Measurements from ENCODE around the gene ANTKMT. TPM values are rescaled to one million over a fixed set of nuclear protein-coding genes. Genes with fewer than 3 reads are reported as not detected.

Gene ANTKMT, protein sequence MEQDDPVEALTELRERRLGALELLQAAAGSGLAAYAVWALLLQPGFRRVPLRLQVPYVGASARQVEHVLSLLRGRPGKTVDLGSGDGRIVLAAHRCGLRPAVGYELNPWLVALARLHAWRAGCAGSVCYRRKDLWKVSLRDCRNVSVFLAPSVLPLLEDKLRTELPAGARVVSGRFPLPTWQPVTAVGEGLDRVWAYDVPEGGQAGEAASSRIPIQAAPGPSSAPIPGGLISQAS
- total RNA-seq (10 to 100 TPM; 14.0 to 17.6 TPM), polyA plus RNA-seq (10 to 100 TPM; 21.8 to 29.7 TPM)

DNA sequence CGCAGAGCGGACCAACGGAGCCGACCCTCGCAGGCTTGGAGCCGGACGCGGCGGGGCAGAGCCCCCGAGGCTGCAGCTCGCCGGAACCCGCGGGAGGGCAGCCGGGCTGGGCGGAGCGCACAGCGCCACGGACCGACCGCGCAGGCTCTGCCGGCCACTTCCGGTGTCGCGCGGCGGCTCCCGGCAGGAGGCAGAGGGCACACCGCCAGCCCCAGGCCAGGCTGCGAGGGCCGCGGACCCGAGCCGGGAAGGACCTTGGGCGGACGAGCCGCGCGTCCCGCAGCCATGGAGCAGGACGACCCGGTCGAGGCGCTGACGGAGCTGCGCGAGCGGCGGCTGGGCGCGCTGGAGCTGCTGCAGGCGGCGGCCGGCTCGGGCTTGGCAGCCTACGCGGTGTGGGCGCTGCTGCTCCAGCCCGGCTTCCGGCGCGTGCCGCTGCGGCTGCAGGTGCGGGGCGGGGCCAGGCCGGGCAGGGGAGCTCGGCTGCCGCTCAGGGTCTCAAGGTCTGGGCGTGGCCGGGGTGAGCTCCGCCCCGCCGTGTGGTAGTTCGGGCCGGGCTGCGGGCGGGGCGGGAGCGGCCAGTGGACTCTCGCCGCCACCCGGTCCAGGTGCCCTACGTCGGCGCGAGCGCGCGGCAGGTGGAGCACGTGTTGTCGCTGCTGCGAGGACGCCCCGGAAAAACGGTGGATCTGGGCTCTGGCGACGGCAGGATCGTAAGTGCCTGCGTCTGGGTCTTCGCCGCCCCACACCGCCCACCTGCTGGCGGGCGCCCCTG lies at the start of gene ANTKMT:
Gene ANTKMT (plus strand): TSS at position 157 of the 775 bp plus-strand sequence. CDS start 129 bp downstream, at position 286.
- Histone ChIP-seq H3K27ac (ENCODE audit: low read depth in 1 of 2, low read length in 2 of 2) (peak within 1 kb of the TSS; percentile 53 to 84), H3K4me3 (ENCODE audit: low read depth in 1 of 3, low read length in 3 of 3) (peak within 1 kb of the TSS; percentile 73 to 86 (median 82)), H3K36me3 (ENCODE audit: control insufficient read depth in 4 of 4, insufficient read depth in 3 of 4, low read depth in 1 of 4, low read length in 3 of 4) (peaks cover 0 to 2% (median 0%) of the 10 kb centered on the region in 4 donors), H3K27me3 (ENCODE audit: control insufficient read depth in 4 of 4, insufficient read depth in 4 of 4, low read length in 3 of 4) (no peaks in the 10 kb centered on the region), H3K9ac (ENCODE audit: low read depth in 1 of 2, low read length in 2 of 2) (peak within 1 kb of the TSS in 1 of 2 donors; percentile 87), H3K4me1 (ENCODE audit: control insufficient read depth in 4 of 4, insufficient read depth in 4 of 4, low read length in 3 of 4) (peaks cover 15 to 33% (median 25%) of the 10 kb centered on the region in 4 donors), H3K9me3 (ENCODE audit: control insufficient read depth in 4 of 4, low read length in 3 of 4) (no peaks in the 10 kb centered on the region)
- TF ChIP-seq, protein P1, sequence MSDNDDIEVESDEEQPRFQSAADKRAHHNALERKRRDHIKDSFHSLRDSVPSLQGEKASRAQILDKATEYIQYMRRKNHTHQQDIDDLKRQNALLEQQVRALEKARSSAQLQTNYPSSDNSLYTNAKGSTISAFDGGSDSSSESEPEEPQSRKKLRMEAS (IDR thresholded peaks at IDR 0.05) = no peak
- TF ChIP-seq EGR1 (IDR thresholded peaks at IDR 0.05; ENCODE audit: low read depth in 2 of 2) (no peak), GABPA (IDR thresholded peaks at IDR 0.05 in 1 of 2, conservative IDR thresholded peaks at IDR 0.05 in 1 of 2) (peak in 1 of 2 donors; percentile 77)
- peak; percentile 79 for DNase-seq (ENCODE audit: low spot score)
- 11% methylated on average over 106 of the region's 106 CpGs for WGBS

DNA sequence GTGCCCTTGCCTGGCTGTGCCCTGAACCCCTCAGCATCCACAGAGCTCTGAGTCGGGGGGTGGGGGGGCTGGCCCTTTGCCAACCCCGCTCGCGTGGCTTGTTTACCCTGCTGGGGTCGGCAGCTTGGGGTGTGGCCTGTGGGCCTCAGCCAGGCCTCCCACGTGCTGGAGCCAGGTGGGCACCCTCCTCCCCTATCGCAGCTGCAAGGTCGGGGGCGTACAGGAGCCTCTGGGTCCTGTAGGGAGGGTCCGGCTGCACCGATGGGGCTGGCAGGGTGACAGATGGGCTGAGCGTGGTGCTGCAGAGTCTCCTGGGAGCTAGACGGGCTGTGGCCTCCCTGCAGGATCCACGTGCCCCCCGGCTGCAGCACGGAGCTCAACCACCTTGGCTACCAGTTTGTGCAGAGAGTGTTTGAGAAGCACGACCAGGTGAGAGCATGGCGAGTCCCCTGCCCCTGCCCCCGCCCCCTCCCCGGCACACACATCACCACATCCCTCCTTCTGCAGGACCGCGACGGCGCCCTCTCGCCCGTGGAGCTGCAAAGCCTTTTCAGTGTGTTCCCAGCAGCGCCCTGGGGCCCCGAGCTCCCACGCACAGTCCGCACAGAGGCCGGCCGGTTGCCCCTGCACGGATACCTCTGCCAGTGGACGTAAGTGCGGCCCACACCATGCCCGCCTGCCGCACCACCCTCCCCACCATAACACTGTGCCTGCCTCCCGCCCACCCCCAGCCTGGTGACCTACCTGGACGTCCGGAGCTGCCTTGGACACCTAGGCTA lies 49.4 kb upstream of the ANTKMT start:
- Histone ChIP-seq H3K27me3 (ENCODE audit: control insufficient read depth in 4 of 4, insufficient read depth in 4 of 4, low read length in 3 of 4) (no peaks in the 10 kb centered on the region), H3K4me1 (ENCODE audit: control insufficient read depth in 4 of 4, insufficient read depth in 4 of 4, low read length in 3 of 4) (peaks cover 14 to 36% (median 20%) of the 10 kb centered on the region in 4 donors), H3K9me3 (ENCODE audit: control insufficient read depth in 4 of 4, low read length in 3 of 4) (no peaks in the 10 kb centered on the region), H3K36me3 (ENCODE audit: control insufficient read depth in 4 of 4, insufficient read depth in 3 of 4, low read depth in 1 of 4, low read length in 3 of 4) (peaks cover 5 to 37% (median 19%) of the 10 kb centered on the region in 4 donors), H3K9ac (ENCODE audit: low read depth in 1 of 2, low read length in 2 of 2) (no peak overlapping the region), H3K27ac (ENCODE audit: low read depth in 1 of 2, low read length in 2 of 2) (no peak overlapping the region), H3K4me3 (ENCODE audit: low read depth in 1 of 3, low read length in 3 of 3) (no peak overlapping the region)
- TF ChIP-seq EGR1 (IDR thresholded peaks at IDR 0.05; ENCODE audit: low read depth in 2 of 2) (no peak), HNF4G (IDR thresholded peaks at IDR 0.05) (no peak), SP1 (IDR thresholded peaks at IDR 0.05) (no peak), NR2F2 (IDR thresholded peaks at IDR 0.05) (no peak), GABPA (IDR thresholded peaks at IDR 0.05 in 1 of 2, conservative IDR thresholded peaks at IDR 0.05 in 1 of 2) (no peak)
- TF ChIP-seq, protein P2, sequence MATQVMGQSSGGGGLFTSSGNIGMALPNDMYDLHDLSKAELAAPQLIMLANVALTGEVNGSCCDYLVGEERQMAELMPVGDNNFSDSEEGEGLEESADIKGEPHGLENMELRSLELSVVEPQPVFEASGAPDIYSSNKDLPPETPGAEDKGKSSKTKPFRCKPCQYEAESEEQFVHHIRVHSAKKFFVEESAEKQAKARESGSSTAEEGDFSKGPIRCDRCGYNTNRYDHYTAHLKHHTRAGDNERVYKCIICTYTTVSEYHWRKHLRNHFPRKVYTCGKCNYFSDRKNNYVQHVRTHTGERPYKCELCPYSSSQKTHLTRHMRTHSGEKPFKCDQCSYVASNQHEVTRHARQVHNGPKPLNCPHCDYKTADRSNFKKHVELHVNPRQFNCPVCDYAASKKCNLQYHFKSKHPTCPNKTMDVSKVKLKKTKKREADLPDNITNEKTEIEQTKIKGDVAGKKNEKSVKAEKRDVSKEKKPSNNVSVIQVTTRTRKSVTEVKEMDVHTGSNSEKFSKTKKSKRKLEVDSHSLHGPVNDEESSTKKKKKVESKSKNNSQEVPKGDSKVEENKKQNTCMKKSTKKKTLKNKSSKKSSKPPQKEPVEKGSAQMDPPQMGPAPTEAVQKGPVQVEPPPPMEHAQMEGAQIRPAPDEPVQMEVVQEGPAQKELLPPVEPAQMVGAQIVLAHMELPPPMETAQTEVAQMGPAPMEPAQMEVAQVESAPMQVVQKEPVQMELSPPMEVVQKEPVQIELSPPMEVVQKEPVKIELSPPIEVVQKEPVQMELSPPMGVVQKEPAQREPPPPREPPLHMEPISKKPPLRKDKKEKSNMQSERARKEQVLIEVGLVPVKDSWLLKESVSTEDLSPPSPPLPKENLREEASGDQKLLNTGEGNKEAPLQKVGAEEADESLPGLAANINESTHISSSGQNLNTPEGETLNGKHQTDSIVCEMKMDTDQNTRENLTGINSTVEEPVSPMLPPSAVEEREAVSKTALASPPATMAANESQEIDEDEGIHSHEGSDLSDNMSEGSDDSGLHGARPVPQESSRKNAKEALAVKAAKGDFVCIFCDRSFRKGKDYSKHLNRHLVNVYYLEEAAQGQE (IDR thresholded peaks at IDR 0.05) = no peak
- WGBS = 90% methylated on average over 40 of the region's 40 CpGs
- DNase-seq (ENCODE audit: low spot score) = no peak

DNA sequence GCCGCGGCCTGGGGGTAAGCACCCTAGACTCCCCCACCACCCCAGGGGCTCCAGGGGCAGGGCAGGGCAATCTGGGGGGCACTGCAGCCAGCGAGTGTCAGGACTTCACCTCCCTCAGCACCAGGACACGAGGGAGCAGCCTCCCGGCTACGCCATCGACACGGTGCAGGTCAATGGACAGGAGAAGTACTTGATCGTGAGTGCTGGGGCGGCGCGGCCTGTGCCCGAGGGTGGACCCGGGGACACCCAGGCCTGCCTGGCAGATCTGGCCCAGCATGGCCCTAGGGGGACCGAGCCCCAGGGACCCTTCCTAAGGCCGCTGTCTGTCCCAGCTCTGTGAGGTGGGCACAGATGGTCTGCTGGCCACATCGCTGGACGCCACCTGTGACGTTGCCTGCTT lies 48.6 kb upstream of the ANTKMT start:
- Histone ChIP-seq H3K27ac (ENCODE audit: low read depth in 1 of 2, low read length in 2 of 2) (no peak overlapping the region), H3K9ac (ENCODE audit: low read depth in 1 of 2, low read length in 2 of 2) (no peak overlapping the region), H3K4me1 (ENCODE audit: control insufficient read depth in 4 of 4, insufficient read depth in 4 of 4, low read length in 3 of 4) (peaks cover 12 to 33% (median 18%) of the 10 kb centered on the region in 4 donors), H3K36me3 (ENCODE audit: control insufficient read depth in 4 of 4, insufficient read depth in 3 of 4, low read depth in 1 of 4, low read length in 3 of 4) (peaks cover 5 to 37% (median 19%) of the 10 kb centered on the region in 4 donors), H3K4me3 (ENCODE audit: low read depth in 1 of 3, low read length in 3 of 3) (no peak overlapping the region), H3K27me3 (ENCODE audit: control insufficient read depth in 4 of 4, insufficient read depth in 4 of 4, low read length in 3 of 4) (no peaks in the 10 kb centered on the region), H3K9me3 (ENCODE audit: control insufficient read depth in 4 of 4, low read length in 3 of 4) (no peaks in the 10 kb centered on the region)
- WGBS = 95% methylated on average over 19 of the region's 19 CpGs
- no peak for TF ChIP-seq SP1 (IDR thresholded peaks at IDR 0.05)
- TF ChIP-seq, protein P2 (IDR thresholded peaks at IDR 0.05) = no peak
- TF ChIP-seq, protein P1 (IDR thresholded peaks at IDR 0.05) = no peak
- TF ChIP-seq, protein P3, sequence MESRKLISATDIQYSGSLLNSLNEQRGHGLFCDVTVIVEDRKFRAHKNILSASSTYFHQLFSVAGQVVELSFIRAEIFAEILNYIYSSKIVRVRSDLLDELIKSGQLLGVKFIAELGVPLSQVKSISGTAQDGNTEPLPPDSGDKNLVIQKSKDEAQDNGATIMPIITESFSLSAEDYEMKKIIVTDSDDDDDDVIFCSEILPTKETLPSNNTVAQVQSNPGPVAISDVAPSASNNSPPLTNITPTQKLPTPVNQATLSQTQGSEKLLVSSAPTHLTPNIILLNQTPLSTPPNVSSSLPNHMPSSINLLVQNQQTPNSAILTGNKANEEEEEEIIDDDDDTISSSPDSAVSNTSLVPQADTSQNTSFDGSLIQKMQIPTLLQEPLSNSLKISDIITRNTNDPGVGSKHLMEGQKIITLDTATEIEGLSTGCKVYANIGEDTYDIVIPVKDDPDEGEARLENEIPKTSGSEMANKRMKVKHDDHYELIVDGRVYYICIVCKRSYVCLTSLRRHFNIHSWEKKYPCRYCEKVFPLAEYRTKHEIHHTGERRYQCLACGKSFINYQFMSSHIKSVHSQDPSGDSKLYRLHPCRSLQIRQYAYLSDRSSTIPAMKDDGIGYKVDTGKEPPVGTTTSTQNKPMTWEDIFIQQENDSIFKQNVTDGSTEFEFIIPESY (IDR thresholded peaks at IDR 0.05) = no peak
- TF ChIP-seq RXRA (IDR thresholded peaks at IDR 0.05) = no peak
- no peak for DNase-seq (ENCODE audit: low spot score)

Data from liver (tissue), 9 donors.